HUES64 (cell line): ENCODE measurements around the gene SSTR1. TPM values are rescaled to one million over a fixed set of nuclear protein-coding genes. Genes with fewer than 3 reads are reported as not detected.
A peak's percentile ranks its signal among the peaks of the same experiment; 100 is the strongest.

Source experiments
- H3K27ac ChIP-seq: 2 replicates; pipeline ENCODE4 v1.7.0; 2013; ENCODE audit warnings: low read depth, low read length, inconsistent platforms
- H3K27me3 ChIP-seq: 2 replicates; pipeline ENCODE4 v1.6.1; 2013; ENCODE audit warnings: mild to moderate bottlenecking, low read length; ENCODE audit not compliant: insufficient read depth
- H3K36me3 ChIP-seq: 2 replicates; pipeline ENCODE4 v1.6.1; 2013; ENCODE audit warnings: mild to moderate bottlenecking, low read length; ENCODE audit not compliant: insufficient read depth
- H3K4me1 ChIP-seq: 2 replicates; pipeline ENCODE4 v1.6.1; 2013; ENCODE audit warnings: mild to moderate bottlenecking, low read length, moderate library complexity; ENCODE audit not compliant: insufficient read depth
- H3K4me3 ChIP-seq: 2 replicates; pipeline ENCODE4 v1.5.1; 2013; ENCODE audit warnings: mild to moderate bottlenecking, low read length, moderate library complexity
- H3K9ac ChIP-seq: 2 replicates; pipeline ENCODE4 v1.6.1; 2013; ENCODE audit warnings: mild to moderate bottlenecking, low read depth, low read length
- H3K9me3 ChIP-seq: 2 replicates; pipeline ENCODE4 v1.6.1; 2013; ENCODE audit warnings: low read depth, low read length; ENCODE audit not compliant: insufficient read depth
- WGBS: fragments of 150-250, 120-280 bp; methylation state at CpG from one replicate; pipeline ENCODE4 v1.1.7; 2013; ENCODE audit warnings: missing lambda C conversion rate; 5-methylcytosine and 5-hydroxymethylcytosine counted together
- polyA plus RNA-seq, 2 experiments: library from polyadenylated mRNA; stranded (reverse); fragments of 50-300 nt; gene quantifications; one replicate each; pipeline ENCODE4 v1.2.3, GENCODE V29; 2013

Gene SSTR1
- 0.10 TPM for polyA plus RNA-seq (2013, experiment 1 of 2)
- 0.13 TPM for polyA plus RNA-seq (2013, experiment 2 of 2)

GRCh38 chr14:38207736-38208617, at the start of gene SSTR1:
Gene SSTR1 (plus strand): TSS chr14:38207904. CDS start chr14:38209390, 1,486 bp downstream.
- WGBS = 3% methylated on average over 49 of the region's 49 CpGs
- Histone ChIP-seq H3K36me3 (no peaks in the 10 kb centered on the region), H3K4me1 (peaks cover 6% of the 10 kb centered on the region)

GRCh38 chr14:38158468-38158867, 49.2 kb upstream of the SSTR1 start:
- Histone ChIP-seq H3K9me3 (no peaks in the 10 kb centered on the region), H3K36me3 (no peaks in the 10 kb centered on the region), H3K27ac (no peak overlapping the region), H3K4me3 (no peak overlapping the region), H3K9ac (no peak overlapping the region), H3K4me1 (peaks cover 3% of the 10 kb centered on the region; the same call in 1 of the 2 replicates), H3K27me3 (no peaks in the 10 kb centered on the region)

More at GRCh38 chr14:38207736-38208617, at the start of gene SSTR1:
- no peak within 1 kb of the TSS for H3K9ac ChIP-seq
- H3K9me3 ChIP-seq = peaks cover 9% of the 10 kb centered on the region
- peaks cover 84% of the 10 kb centered on the region for H3K27me3 ChIP-seq
- H3K27ac ChIP-seq = no peak within 1 kb of the TSS
- H3K4me3 ChIP-seq = peak within 1 kb of the TSS; percentile 44

GRCh38 chr14:38168416-38168815, 39.3 kb upstream of the SSTR1 start:
- Histone ChIP-seq H3K4me3 (no peak overlapping the region), H3K9me3 (no peaks in the 10 kb centered on the region), H3K27ac (no peak overlapping the region), H3K4me1 (peaks cover 5% of the 10 kb centered on the region; the same call in 1 of the 2 replicates), H3K9ac (no peak overlapping the region), H3K36me3 (no peaks in the 10 kb centered on the region), H3K27me3 (no peaks in the 10 kb centered on the region)
- 85% methylated on average over 2 of the region's 2 CpGs for WGBS

- Histone ChIP-seq H3K4me3 (no peak overlapping the region), H3K27ac (no peak overlapping the region), H3K27me3 (no peaks in the 10 kb centered on the region), H3K9ac (no peak overlapping the region), H3K9me3 (no peaks in the 10 kb centered on the region), H3K36me3 (no peaks in the 10 kb centered on the region), H3K4me1 (peaks cover 11% of the 10 kb centered on the region)
- WGBS = 87% methylated on average over 2 of the region's 2 CpGs
Measured at GRCh38 chr14:38171197-38171596, 36.5 kb upstream of the SSTR1 start.

GRCh38 chr14:38174711-38175110, 33.0 kb upstream of the SSTR1 start:
- Histone ChIP-seq H3K4me1 (peaks cover 11% of the 10 kb centered on the region), H3K36me3 (no peaks in the 10 kb centered on the region), H3K27ac (no peak overlapping the region), H3K9me3 (peaks cover 4% of the 10 kb centered on the region), H3K9ac (no peak overlapping the region), H3K4me3 (no peak overlapping the region), H3K27me3 (no peaks in the 10 kb centered on the region)
- WGBS = 43% methylated on average over 2 of the region's 2 CpGs

GRCh38 chr14:38175658-38176057, 32.0 kb upstream of the SSTR1 start:
- WGBS = 97% methylated on average over 2 of the region's 2 CpGs
- no peaks in the 10 kb centered on the region for H3K27me3 ChIP-seq

GRCh38 chr14:38176379-38176778, 31.3 kb upstream of the SSTR1 start:
- Histone ChIP-seq H3K36me3 (no peaks in the 10 kb centered on the region), H3K27ac (no peak overlapping the region), H3K9ac (no peak overlapping the region), H3K4me3 (no peak overlapping the region), H3K9me3 (peaks cover 8% of the 10 kb centered on the region), H3K27me3 (no peaks in the 10 kb centered on the region), H3K4me1 (peaks cover 11% of the 10 kb centered on the region)
- WGBS = 95% methylated on average over 1 of the region's 1 CpG

More at GRCh38 chr14:38175658-38176057, 32.0 kb upstream of the SSTR1 start:
- no peak overlapping the region for H3K4me3 ChIP-seq
- H3K36me3 ChIP-seq = no peaks in the 10 kb centered on the region
- no peak overlapping the region for H3K9ac ChIP-seq
- peaks cover 11% of the 10 kb centered on the region for H3K4me1 ChIP-seq
- H3K27ac ChIP-seq = no peak overlapping the region
- peaks cover 8% of the 10 kb centered on the region for H3K9me3 ChIP-seq

- Histone ChIP-seq H3K27me3 (no peaks in the 10 kb centered on the region), H3K4me3 (no peak overlapping the region), H3K9ac (no peak overlapping the region), H3K27ac (no peak overlapping the region), H3K9me3 (peaks cover 7% of the 10 kb centered on the region), H3K36me3 (no peaks in the 10 kb centered on the region), H3K4me1 (peaks cover 17% of the 10 kb centered on the region)
Measured at GRCh38 chr14:38184132-38184531, 23.6 kb upstream of the SSTR1 start.

- no peak overlapping the region for H3K9ac ChIP-seq
- H3K4me1 ChIP-seq = peaks cover 29% of the 10 kb centered on the region
- no peak overlapping the region for H3K27ac ChIP-seq
- H3K4me3 ChIP-seq = no peak overlapping the region
- no peaks in the 10 kb centered on the region for H3K36me3 ChIP-seq
- no peaks in the 10 kb centered on the region for H3K27me3 ChIP-seq
- WGBS = 97% methylated on average over 1 of the region's 1 CpG
- H3K9me3 ChIP-seq = no peaks in the 10 kb centered on the region
Measured at GRCh38 chr14:38185671-38186070, 22.0 kb upstream of the SSTR1 start.

GRCh38 chr14:38186216-38186615, 21.5 kb upstream of the SSTR1 start:
- H3K27ac ChIP-seq = no peak overlapping the region
- H3K4me3 ChIP-seq = no peak overlapping the region
- no peak overlapping the region for H3K9ac ChIP-seq
- no peaks in the 10 kb centered on the region; the same call in 1 of the 2 replicates for H3K36me3 ChIP-seq
- no peaks in the 10 kb centered on the region for H3K9me3 ChIP-seq
- H3K27me3 ChIP-seq = no peaks in the 10 kb centered on the region
- 96% methylated on average over 1 of the region's 1 CpG for WGBS
- peaks cover 29% of the 10 kb centered on the region for H3K4me1 ChIP-seq

GRCh38 chr14:38187528-38187927, 20.2 kb upstream of the SSTR1 start:
- WGBS = 81% methylated on average over 2 of the region's 2 CpGs
- H3K36me3 ChIP-seq = no peaks in the 10 kb centered on the region; the same call in 1 of the 2 replicates
- no peaks in the 10 kb centered on the region for H3K27me3 ChIP-seq
- H3K9me3 ChIP-seq = no peaks in the 10 kb centered on the region
- no peak overlapping the region for H3K4me3 ChIP-seq
- peaks cover 29% of the 10 kb centered on the region for H3K4me1 ChIP-seq
- no peak overlapping the region for H3K27ac ChIP-seq
- no peak overlapping the region for H3K9ac ChIP-seq
